Stimulated activated CD8-positive, alpha-beta memory T cell treated with anti-CD3 and anti-CD28 coated beads, Interleukin-7, amount 100 ng/mL, for 24 hours (primary cell): ENCODE results near the gene CAPN9.
"Not testable (repeated sequence)": the region's sequence is repeated elsewhere in the genome, so short reads cannot be mapped to it uniquely, and the experiment has no call there.

Experiments
- DNase-seq: peaks from one replicate; pipeline ENCODE4 v3.0.0-alpha.2; 2020; ENCODE audit warnings: low read depth

CAPN9 gene

DNA sequence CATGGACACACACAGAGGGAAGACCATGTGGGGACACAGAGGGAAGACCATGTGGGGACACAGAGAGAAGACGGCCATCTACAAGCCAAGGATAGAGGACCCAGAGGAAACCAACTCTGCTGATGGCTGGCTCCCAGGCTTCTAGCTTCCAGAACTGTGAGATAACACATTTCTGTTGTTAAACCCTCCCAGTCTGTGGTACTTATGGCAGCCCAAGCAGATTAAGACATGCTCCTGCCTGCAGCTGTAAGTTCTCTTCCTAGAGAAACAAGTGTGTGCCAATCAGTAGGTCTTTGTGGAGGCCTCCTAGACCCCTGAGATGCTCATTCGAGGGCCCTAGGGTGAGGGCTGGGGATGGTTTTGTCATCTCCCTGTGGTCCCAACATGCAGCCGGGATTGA is 35.9 kb upstream of the CAPN9 start:
- DNase-seq, result no peak

GRCh38 chr1:230712470-230712942 is 34.7 kb upstream of the CAPN9 start:
- no peak for DNase-seq

DNA sequence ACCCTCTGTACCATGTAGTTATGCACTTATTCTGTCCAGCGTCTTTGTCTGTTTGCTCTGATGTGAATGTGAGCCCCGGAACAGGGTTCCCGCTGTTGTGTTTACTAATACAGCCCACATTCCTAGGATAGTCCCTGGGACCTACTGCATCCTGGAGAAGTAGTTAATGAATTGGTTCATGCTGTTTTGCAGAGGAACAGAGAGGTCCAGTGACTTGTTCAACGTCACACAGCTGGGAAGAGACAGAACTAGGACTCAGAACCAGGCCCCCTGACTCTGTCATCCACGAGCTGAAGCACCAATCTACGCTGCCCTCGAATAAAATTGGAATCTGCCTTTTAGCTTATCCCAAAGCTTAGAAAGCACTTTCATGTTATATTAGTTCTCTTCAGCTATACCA is 34.0 kb upstream of the CAPN9 start:
- no peak for DNase-seq

GRCh38 chr1:230713547-230713914 is 33.7 kb upstream of the CAPN9 start:
- DNase-seq, result no peak

DNA sequence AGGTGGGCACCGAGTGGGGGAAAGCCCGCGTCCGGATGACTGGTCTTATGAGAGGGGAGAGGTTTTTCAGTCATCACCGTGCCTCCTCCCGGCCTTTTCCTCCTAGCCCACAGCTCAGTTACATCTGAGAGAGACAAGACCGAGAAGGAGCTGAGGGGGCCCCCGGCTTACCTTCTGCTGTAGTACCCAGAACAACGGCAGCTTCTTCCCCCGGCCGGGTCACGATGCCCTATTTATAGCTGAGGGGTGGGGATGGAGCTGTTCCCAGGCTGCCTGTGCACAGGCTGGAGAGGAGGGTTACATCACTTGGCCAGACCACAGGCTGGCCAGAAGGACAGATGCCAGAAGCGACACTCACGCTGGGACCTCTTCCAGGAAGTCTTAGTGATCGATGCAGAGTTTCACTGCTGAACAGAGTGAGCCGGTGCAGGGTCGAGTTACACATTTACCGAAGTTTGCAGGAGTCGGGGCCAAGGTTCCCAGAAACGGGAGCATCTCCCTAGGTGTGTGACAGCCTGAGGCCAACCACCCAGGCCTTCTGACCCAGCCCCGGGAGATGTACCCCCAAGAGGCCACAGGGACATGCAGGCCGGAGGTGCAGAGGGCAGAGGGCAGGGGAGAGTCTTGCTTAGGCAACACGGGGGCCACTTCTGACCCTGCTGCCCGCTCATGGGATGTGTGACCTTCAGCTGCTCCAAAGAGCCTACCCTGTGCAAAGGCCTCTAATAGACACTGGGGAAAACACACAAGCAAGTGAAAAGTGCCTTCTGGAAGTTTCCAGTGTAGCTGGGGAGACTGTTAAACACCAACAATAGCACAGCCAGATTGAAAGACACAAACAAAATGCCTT is 33.0 kb upstream of the CAPN9 start, which contains the start of gene AGT:
Gene AGT, minus strand, starts transcription at position 208 of the 850 bp plus-strand sequence. CDS start 3,299 bp downstream, outside the sequence.
- no peak for DNase-seq

DNA sequence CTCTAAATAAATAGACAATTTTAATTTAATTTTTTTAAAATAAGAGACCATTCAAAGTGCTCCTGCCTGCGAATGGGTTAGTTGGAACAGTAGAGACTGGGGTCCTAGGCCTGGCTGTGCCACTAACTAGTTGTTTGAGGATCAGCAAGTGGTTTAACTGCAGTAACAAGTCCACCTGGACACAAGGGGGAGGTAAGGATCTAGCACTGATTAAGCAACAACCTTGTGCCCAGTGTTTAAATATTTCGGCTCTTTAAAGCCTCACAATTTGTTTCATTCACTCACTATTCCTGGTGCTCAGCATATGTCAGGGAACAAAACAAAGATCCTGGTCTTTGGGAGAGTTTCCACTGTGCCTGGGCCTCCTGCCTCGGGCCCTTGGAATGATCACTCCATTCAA is 31.7 kb upstream of the CAPN9 start:
- no peak for DNase-seq

GRCh38 chr1:230716453-230716852 is 30.7 kb upstream of the CAPN9 start:
- not testable (repeated sequence) for DNase-seq

- no peak for DNase-seq
Measured at GRCh38 chr1:230717251-230717650, 29.9 kb upstream of the CAPN9 start.

GRCh38 chr1:230721849-230722522 is 25.2 kb upstream of the CAPN9 start:
- DNase-seq, result not testable (repeated sequence)

DNA sequence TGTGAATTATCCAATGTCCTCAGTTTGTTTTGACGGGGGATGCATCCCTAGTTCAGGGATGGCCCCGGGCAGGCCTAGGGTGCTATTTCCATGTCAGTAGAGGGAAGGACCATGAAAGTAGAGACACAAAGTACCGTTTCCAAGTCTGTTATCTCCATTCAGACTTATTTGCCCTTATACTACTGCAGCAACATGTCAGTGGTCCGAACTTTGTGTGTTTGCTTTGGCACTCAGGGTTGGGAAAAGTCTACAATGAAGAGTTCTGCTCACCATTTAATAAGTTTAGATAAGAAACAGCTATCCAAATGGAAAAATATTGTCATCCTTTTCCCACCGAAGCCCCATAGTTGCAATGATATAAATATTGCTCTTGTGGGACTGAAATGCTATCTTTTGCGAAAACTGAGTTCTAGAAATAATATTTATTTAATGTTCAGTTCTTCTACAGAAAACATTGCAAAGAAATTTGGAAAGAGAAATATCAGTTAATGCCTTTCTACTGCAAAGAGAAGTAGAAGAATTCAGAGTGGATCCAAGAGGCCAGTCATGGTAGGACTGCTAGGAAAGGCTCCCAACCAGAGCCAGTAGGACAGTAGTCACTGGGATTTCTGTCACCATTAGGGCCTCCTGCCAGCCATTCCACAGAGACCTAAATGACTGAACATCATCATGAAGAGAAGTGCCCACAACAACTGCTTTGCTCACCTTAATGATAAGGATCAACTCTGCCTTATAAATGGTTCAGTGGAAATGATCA is 21.8 kb upstream of the CAPN9 start:
- DNase-seq, result no peak

- DNase-seq, result no peak
Measured at GRCh38 chr1:230728710-230729392, 18.3 kb upstream of the CAPN9 start.

DNA sequence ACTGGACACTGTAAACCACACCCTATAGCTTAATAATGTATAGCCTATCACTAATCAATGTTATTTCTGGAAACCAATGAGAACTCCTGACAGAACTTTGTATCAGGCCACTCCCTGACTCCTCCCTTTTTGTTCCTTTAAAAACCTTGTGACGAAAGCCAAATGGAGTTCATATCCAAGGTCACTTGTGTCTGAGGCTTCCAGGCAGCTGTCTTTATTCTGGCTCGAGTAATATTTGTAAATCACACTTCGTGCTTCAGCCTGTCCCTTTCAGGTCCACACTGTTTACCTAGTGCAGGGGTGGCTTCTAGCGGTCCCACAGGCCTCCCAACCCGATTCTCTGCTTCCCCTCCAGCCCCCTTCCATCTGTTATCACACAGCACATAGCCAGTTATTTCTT is 16.2 kb upstream of the CAPN9 start:
- DNase-seq, result no peak

DNA sequence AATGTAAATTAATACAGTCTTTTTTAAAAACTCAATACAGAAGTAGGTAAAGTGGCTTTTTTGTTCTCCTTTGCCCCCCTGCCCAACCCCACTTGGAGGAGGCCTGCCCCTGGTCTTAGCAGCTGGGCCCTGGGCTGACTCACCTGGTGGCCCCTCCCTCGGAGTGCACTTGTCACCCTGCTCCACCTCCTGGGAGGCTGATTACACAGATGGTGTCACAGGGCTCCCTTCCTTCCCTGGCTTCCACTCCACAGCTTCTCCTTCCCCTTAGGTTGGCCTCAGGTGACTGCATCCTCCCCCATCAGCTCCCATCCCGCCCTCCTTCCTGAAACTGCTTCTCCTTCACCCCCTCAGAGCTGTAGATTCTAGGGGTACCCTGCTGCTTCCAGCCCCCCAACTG is 11.7 kb upstream of the CAPN9 start:
- no peak for DNase-seq

DNA sequence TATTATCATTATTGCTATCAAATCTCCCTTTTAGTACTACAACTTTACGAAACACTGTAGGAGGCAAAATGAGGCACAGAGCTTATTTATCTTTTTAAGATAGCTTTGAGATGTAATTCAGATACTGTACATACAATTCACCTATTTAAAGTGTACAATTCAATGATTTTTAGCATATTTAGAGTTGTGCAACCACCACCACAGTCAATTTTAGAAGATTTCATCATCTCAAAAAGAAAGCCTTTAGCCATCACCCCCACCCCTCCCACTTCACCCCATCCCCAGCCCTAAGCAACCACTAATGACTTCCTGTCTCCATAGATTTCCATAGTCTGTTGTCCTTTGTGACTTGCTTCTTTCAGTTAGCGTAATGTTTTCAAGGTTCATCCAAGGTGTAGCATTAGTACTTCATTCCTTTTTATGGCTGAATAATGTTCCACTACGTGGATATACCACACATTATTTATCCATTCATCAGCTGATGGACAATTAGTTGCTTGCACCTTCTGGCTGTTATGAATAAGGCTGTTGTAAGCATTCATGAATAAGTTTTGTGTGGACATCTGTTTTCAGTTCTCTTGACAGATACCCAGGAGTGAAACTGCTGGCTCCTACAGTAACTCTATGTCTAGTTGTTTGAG is 9.4 kb upstream of the CAPN9 start:
- no peak for DNase-seq

DNA sequence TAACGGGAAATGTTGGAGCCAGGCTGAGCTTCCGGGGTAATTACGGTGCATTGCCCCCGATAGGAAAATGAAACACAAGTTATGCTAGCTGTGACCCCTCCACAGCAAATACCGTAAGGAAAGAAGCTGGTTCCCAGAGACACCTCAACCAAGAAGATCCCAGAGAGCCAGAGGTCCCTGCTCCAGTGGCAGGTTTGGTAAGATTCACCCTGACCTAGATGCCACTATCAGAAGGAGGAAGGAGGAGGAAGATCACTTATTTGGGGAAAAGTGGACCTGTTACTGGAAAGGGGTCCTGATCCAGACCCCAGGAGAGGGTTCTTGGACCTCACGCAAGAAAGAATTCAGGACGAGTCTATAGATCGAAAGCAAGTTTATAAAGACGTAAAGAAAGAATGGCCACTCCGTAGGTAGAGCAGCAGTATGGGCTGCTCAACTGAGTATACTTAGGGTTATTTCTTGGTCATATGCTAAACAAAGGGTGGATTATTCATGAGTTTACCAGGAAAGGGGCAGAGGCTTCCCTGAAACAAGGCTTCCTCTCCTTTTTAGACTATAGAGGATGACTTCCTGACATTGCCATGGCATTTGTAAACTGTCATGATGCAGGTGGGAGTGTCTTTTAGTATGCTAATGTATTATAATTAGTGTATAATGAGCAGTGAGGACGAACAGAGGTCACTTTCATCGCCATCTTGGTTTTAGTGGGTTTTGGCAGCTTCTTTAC is 7.5 kb upstream of the CAPN9 start:
- no peak for DNase-seq

- DNase-seq, result no peak
Measured at GRCh38 chr1:230743899-230744298, 3.3 kb upstream of the CAPN9 start.

- no peak for DNase-seq
Measured at GRCh38 chr1:230744382-230744781, 2.8 kb upstream of the CAPN9 start.

- DNase-seq, result no peak
Measured at GRCh38 chr1:230745071-230745470, 2.1 kb upstream of the CAPN9 start.

DNA sequence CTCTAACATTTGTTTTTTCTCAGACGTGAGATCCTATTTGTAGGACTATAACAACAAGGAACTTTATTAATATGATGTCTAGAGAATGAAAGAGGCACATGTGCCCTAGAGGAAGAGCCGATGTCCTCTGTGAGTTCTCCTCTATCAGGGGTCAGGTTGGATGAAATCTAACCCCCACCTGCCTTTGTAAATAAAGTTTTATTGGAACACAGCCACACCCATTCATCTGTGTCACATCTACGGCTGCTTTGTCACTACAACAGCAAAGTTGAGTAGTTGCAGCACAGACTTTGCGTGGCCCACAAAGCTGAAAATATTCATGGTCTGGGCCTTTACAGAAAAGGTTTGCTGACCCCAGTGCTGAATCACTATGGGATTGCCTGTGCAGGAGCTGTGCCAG is 571 bp upstream of the CAPN9 start:
- DNase-seq, result no peak

- no peak for DNase-seq
Measured at GRCh38 chr1:230747890-230748800, 957 bp downstream of the CAPN9 start.
